ENCODE data around the gene PLEKHG4B.

PLEKHG4B gene

DNA sequence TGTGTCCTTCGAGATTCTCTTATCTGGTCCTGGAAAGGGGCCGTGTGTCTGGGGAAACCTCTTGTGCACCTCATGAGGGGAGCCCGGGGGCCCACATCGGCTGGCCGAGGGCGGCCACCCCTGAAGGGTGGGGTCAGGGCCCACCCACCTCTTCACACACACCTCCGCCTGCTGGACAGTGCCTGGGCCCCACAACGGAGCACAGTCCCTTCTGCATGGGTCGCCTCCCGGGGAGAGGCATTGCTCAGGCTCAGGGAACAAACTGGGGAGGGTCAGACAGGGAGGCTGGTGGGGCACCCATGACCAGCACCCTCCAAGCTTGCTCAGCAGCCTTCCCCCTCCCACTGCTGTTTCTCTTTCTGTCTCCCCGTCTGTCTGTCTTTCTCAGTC lies 98.0 kb downstream of the PLEKHG4B start:
- H3K27ac ChIP-seq (ENCODE audit: low read length) = no peak overlapping the region
- H3K36me3 ChIP-seq (ENCODE audit: control insufficient read depth, low read depth, low read length) = no peaks in the 10 kb centered on the region
- no peak overlapping the region for H3K4me3 ChIP-seq (ENCODE audit: low read length)
- H3K9ac ChIP-seq (ENCODE audit: low read length) = no peak overlapping the region
- H3K9me3 ChIP-seq (ENCODE audit: control insufficient read depth, low read depth, low read length) = no peaks in the 10 kb centered on the region
- no peaks in the 10 kb centered on the region for H3K4me1 ChIP-seq (ENCODE audit: control insufficient read depth, low read depth, low read length)
- no peaks in the 10 kb centered on the region for H3K27me3 ChIP-seq (ENCODE audit: control insufficient read depth, insufficient read depth, low read length)

DNA sequence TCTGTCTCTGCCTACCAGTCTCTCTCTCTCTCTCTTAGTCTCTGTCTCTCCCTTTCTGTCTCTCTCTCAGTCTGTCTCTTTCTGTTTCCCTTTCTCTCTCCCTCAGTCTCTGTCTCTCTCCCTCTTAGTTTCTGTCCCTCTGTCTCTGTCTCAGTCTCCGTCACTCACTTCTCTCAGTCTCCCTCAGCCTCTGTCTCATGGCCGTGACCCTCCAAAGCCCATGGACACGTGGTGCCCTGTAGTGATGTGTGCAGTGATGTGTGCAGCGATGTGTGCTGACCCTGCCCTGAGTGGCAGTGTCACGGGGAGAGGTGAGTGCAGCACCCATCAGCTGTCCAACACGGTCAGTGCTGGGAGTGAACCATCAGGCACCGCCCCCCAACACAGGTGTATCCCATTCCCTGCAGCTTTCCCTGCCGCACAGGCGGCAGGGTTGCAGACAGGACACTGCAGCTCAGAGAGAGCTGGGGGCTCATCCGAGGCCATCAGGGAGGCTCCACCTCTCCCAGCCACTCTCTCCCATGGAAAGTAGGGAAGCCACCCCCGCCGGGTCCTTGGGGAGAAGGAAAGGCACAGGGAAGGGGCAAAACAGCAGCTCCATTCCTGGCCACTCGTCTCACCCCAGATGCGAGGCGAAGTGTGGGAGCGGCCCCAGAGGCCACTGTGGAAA lies 98.5 kb downstream of the PLEKHG4B start:
- H3K9ac ChIP-seq (ENCODE audit: low read length) = no peak overlapping the region
- no peak overlapping the region for H3K4me3 ChIP-seq (ENCODE audit: low read length)

DNA sequence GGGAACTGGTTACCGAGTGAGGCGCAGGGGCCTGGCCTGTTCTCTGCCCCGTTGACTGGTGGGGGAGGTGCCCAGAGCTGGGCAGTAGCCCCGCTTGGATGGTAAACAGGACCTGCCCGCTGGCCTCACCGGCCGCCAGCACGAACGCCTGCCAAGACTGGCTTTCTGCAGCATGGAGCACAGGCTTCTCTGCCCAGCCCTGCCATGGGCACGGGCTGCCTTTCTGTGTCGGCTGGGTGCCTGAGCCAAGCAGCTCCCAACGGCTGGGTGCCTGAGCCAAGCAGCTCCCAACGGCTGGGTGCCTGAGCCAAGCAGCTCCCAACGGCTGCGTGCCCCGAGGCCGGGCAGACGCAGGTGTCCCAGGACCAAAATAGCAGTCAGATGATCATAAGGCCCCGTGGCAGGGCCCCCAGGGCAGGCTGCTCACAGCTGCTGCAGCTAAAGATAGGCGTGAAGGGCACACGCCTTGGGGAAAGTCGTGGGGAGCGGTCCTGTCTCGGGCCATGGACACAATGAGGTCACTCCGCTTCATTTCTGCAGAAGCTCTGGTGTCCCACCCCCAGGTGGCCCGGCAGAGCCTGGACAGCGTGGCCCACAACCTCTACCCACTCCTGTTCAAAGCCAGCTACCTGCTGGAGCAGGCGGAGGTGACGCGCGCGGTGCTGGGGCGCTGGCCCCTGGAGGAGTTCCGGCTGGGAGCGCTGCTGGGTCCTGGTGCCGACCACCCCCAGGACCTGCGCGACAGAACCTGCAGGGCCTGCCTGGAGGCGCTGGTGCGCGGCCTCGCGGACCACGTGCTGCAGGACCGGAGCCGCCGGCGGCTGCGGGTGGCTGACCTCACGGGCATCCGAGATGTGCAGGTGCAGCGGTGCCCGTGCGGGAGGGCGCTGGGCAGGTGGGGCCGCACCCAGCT lies 99.3 kb downstream of the PLEKHG4B start, which contains the start of gene LRRC14B:
LRRC14B (plus strand) TSS at position 460 of the 913 bp plus-strand sequence; CDS start at position 504, 44 bp downstream.
- Histone ChIP-seq H3K9ac (ENCODE audit: low read length) (no peak within 1 kb of the TSS), H3K27me3 (ENCODE audit: control insufficient read depth, insufficient read depth, low read length) (no peaks in the 10 kb centered on the region), H3K4me3 (ENCODE audit: low read length) (no peak within 1 kb of the TSS)

More for the DNA sequence above, 98.5 kb downstream of the PLEKHG4B start:
- Histone ChIP-seq H3K27ac (ENCODE audit: low read length) (no peak overlapping the region), H3K4me1 (ENCODE audit: control insufficient read depth, low read depth, low read length) (no peaks in the 10 kb centered on the region), H3K36me3 (ENCODE audit: control insufficient read depth, low read depth, low read length) (no peaks in the 10 kb centered on the region), H3K27me3 (ENCODE audit: control insufficient read depth, insufficient read depth, low read length) (no peaks in the 10 kb centered on the region), H3K9me3 (ENCODE audit: control insufficient read depth, low read depth, low read length) (no peaks in the 10 kb centered on the region)

DNA sequence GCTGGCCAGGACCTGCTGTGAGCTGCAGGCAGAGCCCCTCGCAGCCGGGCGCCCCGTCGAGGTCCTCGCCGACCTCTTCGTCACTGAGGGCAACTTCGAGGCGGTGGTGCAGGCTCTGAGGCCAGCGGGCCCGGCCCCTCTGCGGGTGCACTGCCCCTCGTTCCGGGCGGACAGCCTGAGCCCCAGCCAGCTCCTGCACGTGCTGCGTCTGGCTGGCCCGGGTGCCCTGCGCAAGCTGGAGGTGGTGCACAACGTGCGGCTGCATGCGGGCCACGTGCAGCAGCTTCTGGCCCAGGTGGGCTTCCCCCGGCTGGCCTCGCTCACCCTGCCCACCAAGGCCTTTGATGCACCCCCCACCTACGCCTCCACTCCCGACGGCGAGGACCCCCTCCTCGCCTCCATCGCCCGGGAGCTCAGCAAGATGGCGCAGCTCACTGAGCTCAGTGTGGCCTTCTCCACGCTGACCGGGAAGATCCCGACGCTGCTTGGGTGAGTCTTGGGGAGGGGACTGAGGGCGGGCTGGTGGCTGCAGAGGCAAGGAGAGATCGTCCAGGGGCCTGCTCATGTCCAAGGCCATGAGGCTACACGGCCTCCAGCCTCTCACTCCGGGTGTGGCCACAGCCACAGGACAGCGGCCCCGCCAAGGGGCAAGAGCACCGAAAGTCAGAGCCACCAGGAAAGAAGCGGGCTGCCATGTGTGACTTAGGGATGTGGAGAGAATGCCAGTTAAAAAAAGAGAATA lies 100.2 kb downstream of the PLEKHG4B start:
- Histone ChIP-seq H3K27me3 (ENCODE audit: control insufficient read depth, insufficient read depth, low read length) (no peaks in the 10 kb centered on the region), H3K9ac (ENCODE audit: low read length) (no peak overlapping the region), H3K4me1 (ENCODE audit: control insufficient read depth, low read depth, low read length) (no peaks in the 10 kb centered on the region), H3K36me3 (ENCODE audit: control insufficient read depth, low read depth, low read length) (no peaks in the 10 kb centered on the region), H3K9me3 (ENCODE audit: control insufficient read depth, low read depth, low read length) (no peaks in the 10 kb centered on the region), H3K27ac (ENCODE audit: low read length) (no peak overlapping the region), H3K4me3 (ENCODE audit: low read length) (no peak overlapping the region)

More for the DNA sequence above, 99.3 kb downstream of the PLEKHG4B start, which contains the start of gene LRRC14B:
- no peaks in the 10 kb centered on the region for H3K9me3 ChIP-seq (ENCODE audit: control insufficient read depth, low read depth, low read length)
- H3K4me1 ChIP-seq (ENCODE audit: control insufficient read depth, low read depth, low read length) = no peaks in the 10 kb centered on the region
- no peak within 1 kb of the TSS for H3K27ac ChIP-seq (ENCODE audit: low read length)
- H3K36me3 ChIP-seq (ENCODE audit: control insufficient read depth, low read depth, low read length) = no peaks in the 10 kb centered on the region

DNA sequence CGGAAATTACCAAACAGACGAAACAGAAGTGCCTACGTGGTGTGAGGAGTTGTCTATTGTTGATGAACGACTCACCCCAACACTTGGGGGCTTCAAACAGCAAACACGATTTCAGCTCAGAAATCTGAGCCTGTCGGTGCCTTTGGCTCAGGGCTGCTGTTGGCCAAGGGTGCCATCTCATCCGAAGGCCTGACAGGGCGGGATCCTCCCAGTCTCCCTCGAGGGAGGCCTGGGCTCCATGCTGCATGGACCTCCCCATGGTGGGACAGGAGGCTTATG lies 100.7 kb downstream of the PLEKHG4B start:
- no peaks in the 10 kb centered on the region for H3K4me1 ChIP-seq (ENCODE audit: control insufficient read depth, low read depth, low read length)
- no peak overlapping the region for H3K9ac ChIP-seq (ENCODE audit: low read length)

DNA sequence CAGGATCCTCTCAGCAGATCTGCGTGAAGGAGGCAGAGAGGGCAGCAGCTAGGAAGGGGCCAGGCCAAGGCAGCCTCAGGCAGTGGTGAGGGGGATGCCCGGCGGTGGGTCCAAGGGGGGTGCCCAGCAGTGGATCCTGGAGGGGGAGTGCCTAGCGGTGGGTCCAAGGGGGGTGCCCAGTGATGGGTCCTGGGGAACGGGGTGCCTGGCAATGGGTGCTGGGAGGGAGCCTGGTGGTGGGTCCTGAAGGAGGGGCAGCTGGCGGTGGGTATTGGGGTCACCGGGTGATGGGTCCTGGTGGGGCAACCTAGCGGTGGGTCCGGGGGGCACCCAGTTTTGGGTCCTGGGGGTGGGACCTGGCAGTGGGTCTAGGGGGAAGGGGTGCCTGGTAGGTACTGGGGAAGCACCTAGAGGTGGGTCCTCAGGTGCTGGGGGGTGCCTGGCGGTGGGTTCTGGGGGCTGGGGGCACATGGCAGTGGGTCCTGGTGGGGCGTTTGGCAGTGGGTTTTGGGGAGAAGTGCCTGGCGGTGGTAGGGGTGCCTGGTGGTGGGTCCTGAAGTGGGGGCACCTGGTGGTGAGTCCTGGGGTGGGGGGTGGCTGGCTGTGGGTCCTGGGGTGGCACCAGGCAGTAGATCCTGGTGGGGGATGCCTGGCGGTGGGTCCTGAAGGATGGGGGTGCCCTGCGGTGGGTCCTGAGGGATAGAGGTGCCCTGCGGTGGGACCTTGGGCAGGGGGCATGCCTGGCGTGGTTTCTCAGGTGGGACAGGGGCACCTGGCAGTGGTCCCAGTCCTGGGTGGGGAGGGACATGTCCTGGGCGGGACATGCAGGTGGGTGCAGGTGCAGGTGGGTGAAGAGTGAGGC lies 101.2 kb downstream of the PLEKHG4B start:
- Histone ChIP-seq H3K27ac (ENCODE audit: low read length) (no peak overlapping the region), H3K9ac (ENCODE audit: low read length) (no peak overlapping the region), H3K9me3 (ENCODE audit: control insufficient read depth, low read depth, low read length) (no peaks in the 10 kb centered on the region), H3K4me3 (ENCODE audit: low read length) (no peak overlapping the region), H3K36me3 (ENCODE audit: control insufficient read depth, low read depth, low read length) (no peaks in the 10 kb centered on the region), H3K4me1 (ENCODE audit: control insufficient read depth, low read depth, low read length) (no peaks in the 10 kb centered on the region), H3K27me3 (ENCODE audit: control insufficient read depth, insufficient read depth, low read length) (no peaks in the 10 kb centered on the region)

More for the DNA sequence above, 100.7 kb downstream of the PLEKHG4B start:
- Histone ChIP-seq H3K4me3 (ENCODE audit: low read length) (no peak overlapping the region), H3K27ac (ENCODE audit: low read length) (no peak overlapping the region), H3K9me3 (ENCODE audit: control insufficient read depth, low read depth, low read length) (no peaks in the 10 kb centered on the region), H3K36me3 (ENCODE audit: control insufficient read depth, low read depth, low read length) (no peaks in the 10 kb centered on the region), H3K27me3 (ENCODE audit: control insufficient read depth, insufficient read depth, low read length) (no peaks in the 10 kb centered on the region)

DNA sequence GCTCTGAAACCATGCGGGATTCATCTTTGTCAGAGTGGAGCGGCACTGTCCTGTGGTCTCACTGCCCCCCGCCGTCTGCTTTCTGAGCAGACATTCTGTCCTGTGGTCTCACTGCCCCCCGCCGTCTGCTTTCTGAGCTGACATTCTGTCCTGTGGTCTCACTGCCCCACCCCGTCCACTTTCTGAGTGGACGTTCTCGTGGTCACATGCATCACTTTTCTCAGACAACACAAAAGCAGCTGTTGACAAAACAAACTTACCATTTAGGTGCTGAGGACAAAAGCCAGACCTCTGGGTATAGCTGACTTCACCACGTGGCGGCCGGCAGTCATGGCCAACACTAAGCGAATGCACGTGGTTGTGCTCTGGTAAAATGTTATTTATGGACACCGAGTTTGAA lies 102.1 kb downstream of the PLEKHG4B start:
- no peak overlapping the region for H3K9ac ChIP-seq (ENCODE audit: low read length)
- H3K4me3 ChIP-seq (ENCODE audit: low read length) = no peak overlapping the region
- no peaks in the 10 kb centered on the region for H3K27me3 ChIP-seq (ENCODE audit: control insufficient read depth, insufficient read depth, low read length)
- H3K36me3 ChIP-seq (ENCODE audit: control insufficient read depth, low read depth, low read length) = no peaks in the 10 kb centered on the region
- no peaks in the 10 kb centered on the region for H3K9me3 ChIP-seq (ENCODE audit: control insufficient read depth, low read depth, low read length)
- H3K4me1 ChIP-seq (ENCODE audit: control insufficient read depth, low read depth, low read length) = no peaks in the 10 kb centered on the region
- no peak overlapping the region for H3K27ac ChIP-seq (ENCODE audit: low read length)

DNA sequence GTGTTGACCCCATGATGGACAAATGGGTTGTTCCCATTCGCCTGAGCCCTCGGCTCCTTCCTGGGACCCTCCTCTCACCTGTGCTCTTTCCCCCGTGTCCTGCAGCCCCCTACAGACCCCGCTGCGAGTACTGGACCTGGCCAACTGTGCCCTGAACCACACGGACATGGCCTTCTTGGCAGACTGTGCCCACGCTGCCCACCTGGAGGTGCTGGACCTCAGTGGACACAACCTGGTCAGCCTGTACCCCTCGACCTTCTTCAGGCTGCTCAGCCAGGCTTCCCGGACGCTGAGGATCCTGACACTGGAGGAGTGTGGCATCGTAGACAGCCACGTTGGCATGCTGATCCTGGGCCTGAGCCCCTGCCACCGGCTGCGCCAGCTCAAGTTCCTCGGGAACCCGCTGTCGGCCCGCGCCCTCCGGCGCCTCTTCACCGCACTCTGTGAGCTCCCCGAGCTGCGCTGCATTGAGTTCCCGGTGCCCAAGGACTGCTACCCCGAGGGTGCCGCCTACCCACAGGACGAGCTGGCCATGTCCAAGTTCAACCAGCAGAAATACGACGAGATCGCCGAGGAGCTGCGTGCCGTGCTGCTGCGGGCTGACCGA lies 102.7 kb downstream of the PLEKHG4B start:
- Histone ChIP-seq H3K36me3 (ENCODE audit: control insufficient read depth, low read depth, low read length) (no peaks in the 10 kb centered on the region), H3K4me3 (ENCODE audit: low read length) (no peak overlapping the region), H3K4me1 (ENCODE audit: control insufficient read depth, low read depth, low read length) (no peaks in the 10 kb centered on the region), H3K9ac (ENCODE audit: low read length) (no peak overlapping the region), H3K27me3 (ENCODE audit: control insufficient read depth, insufficient read depth, low read length) (no peaks in the 10 kb centered on the region), H3K27ac (ENCODE audit: low read length) (no peak overlapping the region), H3K9me3 (ENCODE audit: control insufficient read depth, low read depth, low read length) (no peaks in the 10 kb centered on the region)

DNA sequence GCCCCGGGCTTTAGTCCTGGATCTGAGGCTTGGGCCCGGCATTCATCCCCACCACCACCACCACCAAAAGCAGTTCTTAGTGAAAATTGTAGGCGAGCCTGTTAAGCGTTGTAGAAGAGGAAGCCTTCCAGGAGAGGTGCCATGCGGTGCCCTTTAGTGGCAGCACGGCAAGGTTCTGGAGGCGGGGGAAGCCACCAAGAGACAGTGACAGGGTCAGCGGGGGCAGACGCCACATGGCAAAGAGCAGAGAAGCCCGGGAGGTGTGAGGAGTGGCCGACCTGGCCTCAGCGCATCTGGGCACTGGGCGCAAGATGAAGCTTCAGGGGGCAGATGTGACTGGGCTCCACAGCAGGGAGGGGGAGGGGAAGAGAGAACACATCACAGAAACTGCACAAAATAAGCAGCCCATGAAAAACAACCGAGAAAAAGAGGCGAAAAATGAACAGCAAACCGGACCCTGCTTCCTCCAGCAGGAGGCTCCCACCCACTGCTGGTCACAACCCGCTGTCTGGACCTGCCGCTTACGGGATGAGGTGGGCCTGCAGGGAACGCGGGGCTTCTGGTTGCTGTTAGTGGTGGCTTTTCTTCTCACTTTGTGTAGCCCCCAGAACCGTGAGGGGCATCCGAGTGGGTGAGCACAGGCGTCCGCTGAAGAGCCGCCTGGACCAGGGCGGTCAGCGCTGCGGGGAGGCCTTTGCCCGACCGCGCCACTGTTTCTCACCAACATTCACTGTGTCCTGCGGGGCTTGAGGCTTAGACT lies 103.6 kb downstream of the PLEKHG4B start:
- H3K27ac ChIP-seq (ENCODE audit: low read length) = no peak overlapping the region
- H3K27me3 ChIP-seq (ENCODE audit: control insufficient read depth, insufficient read depth, low read length) = no peaks in the 10 kb centered on the region
- no peaks in the 10 kb centered on the region for H3K9me3 ChIP-seq (ENCODE audit: control insufficient read depth, low read depth, low read length)
- no peaks in the 10 kb centered on the region for H3K36me3 ChIP-seq (ENCODE audit: control insufficient read depth, low read depth, low read length)
- H3K4me1 ChIP-seq (ENCODE audit: control insufficient read depth, low read depth, low read length) = no peaks in the 10 kb centered on the region
- no peak overlapping the region for H3K4me3 ChIP-seq (ENCODE audit: low read length)
- no peak overlapping the region for H3K9ac ChIP-seq (ENCODE audit: low read length)

DNA sequence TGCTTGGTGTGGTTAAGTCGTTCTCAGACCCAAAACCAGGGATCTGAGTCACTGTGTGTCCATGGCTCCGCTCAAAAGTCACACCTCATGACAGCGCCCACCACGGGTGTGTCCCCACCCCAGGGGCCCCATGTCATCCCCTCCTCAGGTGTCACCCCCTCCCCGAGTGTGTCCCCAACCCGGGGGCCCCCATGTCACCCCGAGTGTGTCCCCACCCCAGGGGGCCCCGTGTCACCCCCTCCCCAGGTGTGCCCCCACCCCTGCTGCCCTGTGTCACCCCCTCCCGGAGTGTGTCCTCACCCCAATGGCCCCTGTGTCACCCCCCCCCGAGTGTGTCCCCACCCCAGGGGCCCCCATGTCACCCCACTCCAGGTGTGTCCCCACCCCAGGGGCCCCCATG lies 104.4 kb downstream of the PLEKHG4B start:
- Histone ChIP-seq H3K27ac (ENCODE audit: low read length) (no peak overlapping the region), H3K27me3 (ENCODE audit: control insufficient read depth, insufficient read depth, low read length) (no peaks in the 10 kb centered on the region)

More for the DNA sequence above, 104.4 kb downstream of the PLEKHG4B start:
- Histone ChIP-seq H3K4me1 (ENCODE audit: control insufficient read depth, low read depth, low read length) (no peaks in the 10 kb centered on the region), H3K4me3 (ENCODE audit: low read length) (no peak overlapping the region), H3K36me3 (ENCODE audit: control insufficient read depth, low read depth, low read length) (no peaks in the 10 kb centered on the region), H3K9me3 (ENCODE audit: control insufficient read depth, low read depth, low read length) (no peaks in the 10 kb centered on the region), H3K9ac (ENCODE audit: low read length) (no peak overlapping the region)
